Activated T-cell treated with anti-CD3 and anti-CD28 coated beads, Interleukin-2, amount 50 U/mL, for 4 hours (primary cell): ENCODE results near the gene GULP1. TPM values are rescaled to one million over a fixed set of nuclear protein-coding genes. Genes with fewer than 3 reads are reported as not detected.

ENCODE experiments used
- ATAC-seq, 2 donors: fragments of 200-7000 bp; cut with Tn5 transposase; one replicate each; pipeline ENCODE4 v1.10.0; 2021
- DNase-seq: peaks from one replicate; pipeline ENCODE4 v3.0.0-alpha.2; 2020
- H3K27me3 Mint-ChIP-seq: one replicate; pipeline ENCODE4 v1.8.0; 2021; ENCODE audit warnings: low read depth, mixed read lengths
- H3K36me3 Mint-ChIP-seq: one replicate; pipeline ENCODE4 v1.8.0; 2022; ENCODE audit warnings: mixed read lengths; ENCODE audit not compliant: insufficient read depth
- H3K4me1 Mint-ChIP-seq: one replicate; pipeline ENCODE4 v1.8.0; 2021; ENCODE audit warnings: low read depth, mixed read lengths
- H3K4me3 Mint-ChIP-seq: one replicate; pipeline ENCODE4 v1.8.0; 2021; ENCODE audit warnings: mild to moderate bottlenecking, moderate library complexity, mixed read lengths
- H3K9me3 Mint-ChIP-seq: one replicate; pipeline ENCODE4 v1.8.0; 2021; ENCODE audit warnings: mixed read lengths
- total RNA-seq, 3 donors: library from RNA; stranded (reverse); gene quantifications; one replicate each; pipeline ENCODE4 v1.2.1, GENCODE V29; 2021

GULP1 gene
- total RNA-seq, 3 donors from 2014 or later = 0.43 to 0.61 TPM; not detected in 1

DNA sequence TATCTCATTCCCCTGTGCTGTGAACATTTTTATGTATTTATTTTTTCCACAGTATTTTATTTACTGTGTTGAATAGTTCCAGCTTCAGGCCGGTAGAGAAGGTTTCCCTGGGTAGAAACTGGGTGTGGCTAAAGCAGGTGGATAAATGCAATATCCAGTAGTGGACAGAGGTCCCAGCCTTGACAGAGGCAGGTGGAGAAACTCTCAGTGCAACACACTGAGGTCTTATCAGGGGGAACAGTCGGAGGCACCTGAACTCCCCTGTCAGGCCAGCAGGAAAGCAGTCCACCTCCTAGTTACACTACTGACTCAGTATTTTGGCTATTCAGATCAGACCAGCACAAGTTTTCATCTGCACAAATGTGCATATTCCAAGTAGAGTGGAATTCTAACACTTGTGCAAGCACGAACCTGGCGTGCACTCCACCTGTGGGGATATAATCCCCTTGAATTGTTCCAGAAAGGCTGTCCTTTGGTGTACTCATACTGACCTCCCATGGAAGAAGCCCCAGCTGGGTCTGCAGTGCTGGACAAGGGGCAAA, 103.3 kb downstream of the GULP1 start:
- Mint-ChIP-seq H3K27me3 (no peaks in the 10 kb centered on the region), H3K4me1 (no peaks in the 10 kb centered on the region), H3K36me3 (no peaks in the 10 kb centered on the region), H3K9me3 (peaks cover 11% of the 10 kb centered on the region), H3K4me3 (no peak overlapping the region)
- ATAC-seq (no peak), DNase-seq (no peak)

DNA sequence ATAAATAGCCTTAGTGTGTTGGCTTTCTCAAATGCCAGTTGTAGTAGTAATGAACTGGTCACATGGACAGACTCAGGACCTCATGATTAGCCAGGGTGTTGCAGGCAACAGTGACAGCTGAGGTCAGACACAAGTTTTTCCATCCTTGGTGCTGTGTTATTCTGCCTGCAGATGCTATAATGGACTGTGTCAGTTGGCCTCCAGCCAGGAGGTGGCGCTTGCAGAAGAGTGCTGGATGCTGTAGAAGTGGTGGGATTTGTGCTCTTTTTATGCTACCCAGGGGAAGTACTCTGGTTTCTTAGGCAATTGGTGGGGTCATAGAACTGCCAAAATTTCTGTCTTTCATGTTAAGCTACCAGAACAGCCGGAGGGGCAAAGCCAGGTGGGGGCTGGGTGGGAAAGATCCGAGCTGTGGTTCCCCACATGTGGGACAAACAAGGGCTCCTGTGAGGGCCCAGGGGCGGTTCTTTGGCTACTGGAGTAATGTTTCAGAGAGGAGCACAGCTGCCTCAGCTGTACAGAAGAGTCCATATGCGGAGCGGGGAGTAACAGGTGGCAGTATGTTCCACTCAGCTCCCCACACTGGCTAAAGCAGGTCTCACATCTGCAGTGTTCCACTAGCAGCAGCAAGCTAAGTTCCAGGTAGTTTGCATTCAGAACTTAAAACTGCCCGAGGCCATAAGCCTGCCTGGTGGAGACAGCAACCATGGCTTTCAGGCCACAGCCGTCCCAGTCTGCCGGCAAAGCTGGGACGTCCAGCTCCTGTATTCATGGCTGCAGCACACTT, 104.4 kb downstream of the GULP1 start:
- Mint-ChIP-seq H3K9me3 (peaks cover 11% of the 10 kb centered on the region), H3K36me3 (no peaks in the 10 kb centered on the region), H3K4me3 (no peak overlapping the region), H3K4me1 (no peaks in the 10 kb centered on the region), H3K27me3 (no peaks in the 10 kb centered on the region)
- DNase-seq = no peak
- ATAC-seq = no peak

DNA sequence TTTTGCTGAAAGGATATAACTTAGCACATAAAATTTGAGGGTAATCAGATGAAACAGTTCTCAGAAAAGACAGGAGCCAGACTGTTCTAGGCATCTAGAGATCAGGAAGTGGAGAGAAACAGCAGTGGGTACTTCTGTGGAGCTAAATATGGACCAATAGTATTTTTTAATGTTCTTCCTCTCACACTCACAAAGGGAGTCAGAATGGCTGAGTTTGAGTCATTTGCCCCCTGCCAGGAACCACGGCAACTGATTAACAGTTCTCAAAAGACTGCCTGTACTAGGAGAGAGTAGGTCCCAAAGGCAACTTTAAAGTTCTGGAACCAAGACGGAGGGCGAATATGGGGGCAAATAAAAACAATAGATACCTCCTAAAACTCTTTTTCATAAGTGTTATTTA, 107.5 kb downstream of the GULP1 start:
- Mint-ChIP-seq H3K4me1 (no peaks in the 10 kb centered on the region), H3K36me3 (no peaks in the 10 kb centered on the region)

DNA sequence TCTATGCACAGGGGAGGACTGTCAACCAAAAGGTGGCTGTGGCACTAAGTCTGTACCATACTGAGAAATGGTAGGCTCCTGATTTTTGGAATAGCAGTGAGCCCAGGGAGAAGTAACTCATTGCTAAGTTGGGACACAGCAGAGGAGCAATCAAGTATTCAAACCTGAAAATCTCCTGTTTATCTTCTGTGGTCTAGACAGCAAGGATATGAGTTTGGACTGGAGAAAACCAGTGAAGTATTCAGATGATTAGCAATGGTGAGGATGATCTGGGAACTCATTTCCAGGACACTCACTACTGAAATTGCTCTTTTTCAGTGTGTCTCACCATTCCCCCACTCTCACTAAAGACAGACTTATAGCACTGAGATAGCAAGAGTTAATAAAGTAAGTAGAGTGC, 112.0 kb downstream of the GULP1 start:
- no peak for ATAC-seq

More for the DNA sequence above, 107.5 kb downstream of the GULP1 start:
- no peak for DNase-seq
- Mint-ChIP-seq H3K4me3 (no peak overlapping the region), H3K27me3 (no peaks in the 10 kb centered on the region), H3K9me3 (peaks cover 5% of the 10 kb centered on the region)
- ATAC-seq = no peak

DNA sequence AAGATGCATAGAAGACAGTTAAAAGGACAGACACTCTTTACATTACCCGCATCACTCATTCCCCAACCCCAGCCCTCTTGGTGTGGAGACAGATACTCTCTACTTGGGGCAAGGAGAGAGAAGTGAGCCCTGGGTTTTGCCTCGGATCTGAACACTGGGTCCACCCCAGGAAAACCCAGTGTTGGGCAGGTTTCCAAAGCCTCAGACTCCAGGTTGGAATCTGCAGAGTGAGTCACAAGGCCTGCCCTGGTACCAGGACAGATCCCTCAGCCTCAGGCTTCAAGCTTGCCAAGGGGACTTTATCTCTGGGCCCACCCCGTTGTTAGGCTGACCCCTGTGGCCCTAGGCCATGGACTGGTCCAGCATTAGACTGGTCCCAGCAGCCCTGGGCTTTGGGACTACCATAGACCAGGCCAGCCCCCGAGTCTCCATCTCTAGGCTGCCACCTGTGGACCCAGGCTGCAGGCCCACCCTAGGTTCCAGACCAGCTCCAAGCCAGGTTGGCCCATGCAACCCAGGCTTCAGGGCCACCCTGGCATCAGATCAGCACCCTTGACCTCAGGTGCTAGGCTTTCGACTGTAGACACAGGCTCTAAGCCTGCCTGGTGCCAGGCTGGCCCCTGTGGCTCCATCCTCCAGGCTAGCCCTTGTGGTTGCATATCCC, 112.8 kb downstream of the GULP1 start:
- peaks cover 9% of the 10 kb centered on the region for H3K9me3 Mint-ChIP-seq
- ATAC-seq = peak in 1 of 2 donors; percentile 23
- no peak for DNase-seq

More for the DNA sequence above, 112.0 kb downstream of the GULP1 start:
- Mint-ChIP-seq H3K36me3 (no peaks in the 10 kb centered on the region), H3K27me3 (no peaks in the 10 kb centered on the region), H3K9me3 (peaks cover 9% of the 10 kb centered on the region), H3K4me1 (no peaks in the 10 kb centered on the region), H3K4me3 (no peak overlapping the region)
- no peak for DNase-seq

DNA sequence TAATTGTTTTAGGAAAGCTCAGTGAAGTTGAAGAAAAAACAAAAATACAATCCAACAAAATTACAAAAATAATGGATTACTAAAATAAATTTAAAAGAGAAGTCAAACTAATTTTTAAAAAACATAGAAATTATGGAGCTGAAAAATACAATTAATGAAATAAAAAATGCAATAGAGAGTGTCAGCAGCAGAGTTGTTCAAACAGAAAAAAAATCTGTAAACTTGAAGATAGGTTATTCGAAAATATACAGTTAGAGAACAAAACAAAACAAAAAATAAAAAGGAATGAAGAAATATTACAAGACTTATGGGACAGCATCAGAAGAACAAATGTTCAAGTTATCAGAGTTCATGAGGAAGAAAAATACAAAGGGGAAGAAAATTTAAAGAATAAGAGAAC, 114.7 kb downstream of the GULP1 start:
- no peaks in the 10 kb centered on the region for H3K27me3 Mint-ChIP-seq
- no peak overlapping the region for H3K4me3 Mint-ChIP-seq
- no peak for DNase-seq
- no peaks in the 10 kb centered on the region for H3K4me1 Mint-ChIP-seq
- no peaks in the 10 kb centered on the region for H3K36me3 Mint-ChIP-seq
- H3K9me3 Mint-ChIP-seq = peaks cover 9% of the 10 kb centered on the region
- ATAC-seq = no peak

More for the DNA sequence above, 112.8 kb downstream of the GULP1 start:
- no peak overlapping the region for H3K4me3 Mint-ChIP-seq
- no peaks in the 10 kb centered on the region for H3K27me3 Mint-ChIP-seq
- no peaks in the 10 kb centered on the region for H3K4me1 Mint-ChIP-seq
- H3K36me3 Mint-ChIP-seq = no peaks in the 10 kb centered on the region

DNA sequence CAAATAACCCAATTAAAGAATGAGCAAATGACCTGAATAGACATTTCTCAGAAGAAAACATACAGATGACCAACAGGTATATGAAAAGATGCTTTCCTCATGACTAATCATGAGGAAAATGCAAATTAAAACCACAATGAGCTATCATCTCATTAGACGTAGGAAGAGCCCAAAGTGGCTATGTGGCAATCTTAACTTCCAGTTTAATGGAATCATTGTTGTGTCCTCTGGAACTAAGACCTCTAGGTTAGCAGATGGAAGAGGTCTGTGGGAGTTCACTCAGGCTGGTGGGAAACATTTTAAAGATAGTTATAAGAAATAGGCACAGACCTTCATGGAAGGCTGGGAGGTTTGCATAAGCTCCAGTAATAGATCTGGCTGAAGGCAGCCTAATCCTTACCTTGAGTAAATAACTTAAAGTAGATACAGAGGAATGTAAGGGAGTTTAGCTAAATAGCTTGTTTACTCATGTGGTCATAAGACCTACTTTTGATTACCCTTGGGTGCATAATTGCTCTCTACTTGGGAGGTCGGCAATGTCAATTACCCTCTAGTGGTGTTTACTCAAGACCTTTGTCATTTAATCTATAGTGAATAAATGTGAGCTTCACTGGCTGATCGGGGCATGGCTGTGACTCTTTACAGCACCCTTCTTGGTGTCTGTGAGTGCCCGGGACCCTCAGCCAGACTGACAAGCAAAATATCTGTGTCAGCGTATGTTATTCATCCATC, 119.0 kb downstream of the GULP1 start:
- ATAC-seq (no peak), DNase-seq (no peak)
- H3K27me3 Mint-ChIP-seq = no peaks in the 10 kb centered on the region
- no peak overlapping the region for H3K4me3 Mint-ChIP-seq
- peaks cover 9% of the 10 kb centered on the region for H3K9me3 Mint-ChIP-seq
- no peaks in the 10 kb centered on the region for H3K36me3 Mint-ChIP-seq
- no peaks in the 10 kb centered on the region for H3K4me1 Mint-ChIP-seq

DNA sequence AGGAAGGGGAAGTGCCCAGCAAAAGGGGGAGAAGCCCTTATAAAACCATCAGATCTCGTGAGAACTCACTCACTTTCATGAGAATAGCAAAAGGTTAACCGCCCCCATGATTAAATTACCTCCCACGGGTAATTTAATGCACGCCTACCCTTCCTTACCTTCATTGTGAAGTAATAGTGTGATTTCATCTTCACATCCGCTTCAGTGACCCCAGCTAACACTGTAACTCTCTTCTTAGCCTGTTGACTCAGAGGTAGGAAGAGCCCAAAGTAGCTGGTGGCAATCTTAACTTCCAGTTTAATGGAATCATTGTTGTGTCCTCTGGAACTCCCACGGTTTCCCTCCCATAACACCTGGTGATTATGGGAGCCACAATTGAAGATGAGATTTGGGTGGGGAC, 120.5 kb downstream of the GULP1 start:
- ATAC-seq (no peak), DNase-seq (no peak)
- peaks cover 4% of the 10 kb centered on the region for H3K9me3 Mint-ChIP-seq
- no peaks in the 10 kb centered on the region for H3K4me1 Mint-ChIP-seq
- no peak overlapping the region for H3K4me3 Mint-ChIP-seq
- H3K27me3 Mint-ChIP-seq = no peaks in the 10 kb centered on the region
- no peaks in the 10 kb centered on the region for H3K36me3 Mint-ChIP-seq

DNA sequence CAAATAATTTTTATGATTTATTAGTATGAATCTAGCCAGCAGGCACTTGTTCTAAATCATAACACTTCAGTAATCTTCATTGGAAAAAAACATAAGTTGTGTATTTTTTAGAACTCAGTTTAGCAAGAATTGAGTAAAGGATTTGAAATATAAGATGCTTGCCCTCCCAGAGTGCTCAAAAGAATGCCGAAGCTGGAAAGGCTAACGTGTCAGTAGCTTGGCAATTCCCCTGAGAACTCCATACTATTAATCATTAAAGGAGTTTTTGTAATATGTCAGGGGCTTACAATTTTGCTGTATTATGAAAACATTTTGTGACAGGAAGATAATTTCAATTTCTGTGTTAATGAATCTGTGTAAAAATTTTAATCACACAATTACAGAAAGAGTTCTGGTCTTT, 122.7 kb downstream of the GULP1 start:
- no peaks in the 10 kb centered on the region for H3K36me3 Mint-ChIP-seq
- H3K4me3 Mint-ChIP-seq = no peak overlapping the region
- no peak for ATAC-seq
- DNase-seq = no peak
- no peaks in the 10 kb centered on the region for H3K27me3 Mint-ChIP-seq
- H3K4me1 Mint-ChIP-seq = no peaks in the 10 kb centered on the region
- no peaks in the 10 kb centered on the region for H3K9me3 Mint-ChIP-seq

DNA sequence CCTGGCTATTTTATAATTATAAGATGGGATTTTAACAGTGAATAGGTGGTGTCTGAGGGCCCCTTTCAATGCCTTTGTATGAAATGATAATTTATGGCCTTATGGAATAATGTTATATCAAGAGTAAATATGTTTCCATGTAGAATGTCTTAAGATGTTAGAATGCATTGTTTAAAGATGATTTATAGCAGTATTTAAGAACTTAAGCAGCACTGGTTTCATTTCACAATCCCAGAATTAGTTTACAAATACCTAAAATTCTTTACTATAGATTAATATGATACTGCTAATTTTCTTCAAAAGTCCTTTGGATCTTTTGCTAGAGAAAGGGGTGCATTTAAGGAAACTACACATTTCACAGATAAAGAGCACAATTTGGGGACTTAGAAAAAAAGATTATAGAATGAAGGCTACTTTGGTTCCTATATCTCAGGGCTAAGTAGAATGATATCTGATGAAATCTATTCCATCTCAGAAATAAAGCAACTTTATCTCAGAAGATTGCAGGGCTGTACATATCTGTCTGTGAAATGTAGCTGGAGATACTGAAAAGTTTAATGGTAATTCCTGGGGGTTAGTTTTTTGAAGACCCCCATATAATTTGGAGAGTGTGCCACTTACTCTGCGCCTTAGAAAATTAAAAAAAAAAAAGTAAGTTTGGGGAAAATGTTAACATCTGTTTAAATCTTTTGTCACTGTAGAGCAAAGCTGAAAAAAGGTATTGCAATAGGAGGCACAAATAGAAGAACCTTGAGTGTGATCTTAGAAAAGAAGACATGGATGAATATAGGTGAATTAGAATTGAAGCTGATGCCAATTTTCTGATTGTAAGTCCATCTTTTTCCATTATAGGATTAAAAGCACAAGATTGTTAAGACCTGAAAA, 123.4 kb downstream of the GULP1 start:
- Mint-ChIP-seq H3K36me3 (no peaks in the 10 kb centered on the region), H3K9me3 (no peaks in the 10 kb centered on the region), H3K4me3 (no peak overlapping the region), H3K4me1 (no peaks in the 10 kb centered on the region), H3K27me3 (no peaks in the 10 kb centered on the region)
- DNase-seq = no peak
- no peak for ATAC-seq

DNA sequence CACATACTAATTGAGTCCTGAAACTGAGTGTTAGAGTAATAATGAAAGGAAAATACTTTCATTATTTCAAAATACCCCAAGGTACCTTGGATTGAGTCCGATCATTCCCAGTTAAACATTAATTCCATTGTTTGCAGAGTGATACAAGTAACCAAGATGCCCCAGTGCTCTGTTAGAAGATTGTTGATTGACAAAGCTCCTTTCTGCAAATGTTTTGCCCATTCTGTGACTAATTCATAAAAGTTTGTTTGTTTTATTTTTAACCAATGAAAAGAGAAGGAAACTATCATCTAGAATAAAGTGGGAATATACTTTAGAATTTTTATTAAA, 124.0 kb downstream of the GULP1 start:
- no peaks in the 10 kb centered on the region for H3K36me3 Mint-ChIP-seq
- no peak for DNase-seq
- H3K27me3 Mint-ChIP-seq = no peaks in the 10 kb centered on the region
- H3K4me3 Mint-ChIP-seq = no peak overlapping the region
- no peaks in the 10 kb centered on the region for H3K9me3 Mint-ChIP-seq
- H3K4me1 Mint-ChIP-seq = no peaks in the 10 kb centered on the region
- ATAC-seq = no peak

DNA sequence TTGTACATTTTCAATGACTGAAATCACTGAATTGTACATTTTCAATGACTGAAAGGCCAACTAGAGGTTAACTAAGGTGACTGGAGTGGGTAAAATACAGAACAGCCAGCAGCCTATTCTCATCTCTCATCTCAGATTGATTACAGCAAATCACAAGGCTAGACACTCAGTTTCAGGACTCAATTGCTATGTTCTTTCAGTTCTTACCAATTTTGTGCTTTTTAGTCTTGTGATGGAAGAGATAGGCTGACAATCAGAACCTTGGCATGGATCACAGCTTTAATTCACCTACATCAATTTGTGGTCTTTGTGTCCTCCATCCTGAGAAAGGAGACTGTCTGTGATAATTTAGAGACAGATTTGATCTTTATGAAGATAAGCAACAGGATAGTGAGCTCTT, 124.7 kb downstream of the GULP1 start:
- DNase-seq = no peak
- Mint-ChIP-seq H3K27me3 (no peaks in the 10 kb centered on the region), H3K9me3 (no peaks in the 10 kb centered on the region), H3K4me1 (no peaks in the 10 kb centered on the region), H3K36me3 (no peaks in the 10 kb centered on the region), H3K4me3 (no peak overlapping the region)
- no peak for ATAC-seq

DNA sequence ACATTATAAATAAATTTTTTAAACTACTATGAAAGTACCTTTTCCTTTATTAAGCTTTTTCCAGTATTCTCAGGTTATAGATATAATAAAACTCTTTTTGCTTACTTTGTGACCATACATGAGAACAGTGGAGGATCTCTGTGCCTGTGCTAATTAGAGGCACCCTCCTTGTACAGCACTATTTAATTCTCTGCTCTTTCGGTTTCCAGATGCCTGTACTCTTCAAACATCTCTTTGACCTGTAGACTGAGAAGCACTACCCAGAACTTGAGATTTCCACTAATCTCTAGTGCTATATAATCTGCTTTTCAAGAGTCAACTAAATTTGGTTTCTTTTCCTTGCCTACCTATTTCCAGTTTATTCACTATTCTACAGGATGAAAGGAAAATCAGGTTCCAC, 131.1 kb downstream of the GULP1 start:
- Mint-ChIP-seq H3K36me3 (no peaks in the 10 kb centered on the region), H3K9me3 (no peaks in the 10 kb centered on the region), H3K4me1 (no peaks in the 10 kb centered on the region), H3K4me3 (no peak overlapping the region), H3K27me3 (peaks cover 2% of the 10 kb centered on the region)
- ATAC-seq = no peak
- DNase-seq = no peak

DNA sequence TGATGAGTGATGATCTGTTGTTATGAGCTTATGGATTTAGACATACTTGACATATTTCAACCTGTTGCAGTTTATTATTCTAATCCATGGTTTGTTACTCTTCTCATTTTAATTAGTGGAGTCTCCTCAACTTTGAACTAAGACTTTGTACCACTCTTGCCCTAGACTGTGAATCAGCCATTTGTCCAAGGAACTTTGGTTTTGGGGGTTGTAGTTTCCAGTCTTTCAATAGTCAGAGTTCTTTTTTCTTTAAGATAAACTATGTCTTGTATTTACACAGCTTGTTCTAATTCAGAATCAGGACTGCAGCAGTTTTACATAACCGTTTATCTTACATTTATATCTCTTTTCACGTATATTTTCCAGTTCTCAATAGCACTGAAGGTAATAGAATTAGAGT, 133.6 kb downstream of the GULP1 start:
- H3K36me3 Mint-ChIP-seq = no peaks in the 10 kb centered on the region

More for the DNA sequence above, 133.6 kb downstream of the GULP1 start:
- no peak for ATAC-seq
- no peaks in the 10 kb centered on the region for H3K9me3 Mint-ChIP-seq
- DNase-seq = no peak
- H3K27me3 Mint-ChIP-seq = peaks cover 2% of the 10 kb centered on the region
- no peaks in the 10 kb centered on the region for H3K4me1 Mint-ChIP-seq
- no peak overlapping the region for H3K4me3 Mint-ChIP-seq
